Endothelial cell of umbilical vein (primary cell): ENCODE data around the gene SMS. TPM values are rescaled to one million over a fixed set of nuclear protein-coding genes. Genes with fewer than 3 reads are reported as not detected.

Experiments
- BruUV-seq: library from RNA; stranded (reverse); fragments of 400-500 nt; replicated peaks from 2 replicates; lab custom pipeline; 2021; lab: Mats Ljungman, UMichigan
- CTCF ChIA-PET: fragments of 300-600, 350-600 bp; sonication (Branson Sonifier 250); formaldehyde crosslinking; loops from one replicate; lab custom pipeline; 2021; ENCODE audit warnings: antibody characterized with exemption, inconsistent platforms; lab: Charles Lee
- POLR2A ChIA-PET: fragments of 300-600, 350-600 bp; sonication (Branson Sonifier 250); formaldehyde crosslinking; loops from one replicate; lab custom pipeline; 2021; ENCODE audit warnings: antibody characterized with exemption, inconsistent platforms; lab: Charles Lee
- DNase-seq: peaks from one replicate; pipeline ENCODE4 v3.0.0-alpha.2; 2011; ENCODE audit warnings: low read depth, low spot score
- FAIRE-seq: peaks from 2 replicates; lab custom pipeline; 2011; peaks lifted over from hg19 to GRCh38; lab: Jason Lieb, UNC
- H2AFZ ChIP-seq: 2 replicates; pipeline ENCODE4 v1.6.0; 2012; ENCODE audit warnings: low read depth, low read length, control low read depth, inconsistent platforms
- H3K27ac ChIP-seq: 2 replicates; pipeline ENCODE4 v1.5.1; 2011; ENCODE audit warnings: low read depth, mild to moderate bottlenecking, control low read depth, low read length, moderate library complexity; ENCODE audit not compliant: insufficient read depth
- H3K27me3 ChIP-seq, 2 experiments: 2 replicates each; pipeline versions ENCODE4 v1.6.0 to v1.6.1; 2011; ENCODE audit warnings: low read length in 2 of 2, mixed read lengths in 1 of 2; ENCODE audit not compliant: control insufficient read depth in 2 of 2, insufficient read depth in 2 of 2
- H3K36me3 ChIP-seq, 2 experiments: 2 replicates in 1 of 2; 3 replicates in 1 of 2; pipeline ENCODE4 v1.5.1; 2011; ENCODE audit warnings: low read length in 2 of 2, mild to moderate bottlenecking in 1 of 2, moderate library complexity in 1 of 2; ENCODE audit not compliant: control insufficient read depth in 2 of 2, insufficient read depth in 2 of 2; ENCODE audit errors: extremely low read depth in 1 of 2
- H3K4me1 ChIP-seq: 3 replicates; pipeline ENCODE4 v1.5.1; 2011; ENCODE audit warnings: mild to moderate bottlenecking, low read length; ENCODE audit not compliant: control insufficient read depth, insufficient read depth; ENCODE audit errors: extremely low read depth
- H3K4me2 ChIP-seq: 2 replicates; pipeline ENCODE4 v1.6.1; 2011; ENCODE audit warnings: low read length, control low read depth, mixed read lengths; ENCODE audit not compliant: insufficient read depth
- H3K4me3 ChIP-seq, 3 experiments: fragments of 200-600 bp in 1 of 3; sonication (generic), shearing (Covaris generic) in 1 of 3; replicated peaks in 1 of 3; 2 replicates each; pipeline ENCODE4 v1.5.1; 2011 to 2016; ENCODE audit warnings: control low read depth in 3 of 3, low read length in 3 of 3, mild to moderate bottlenecking in 2 of 3, inconsistent platforms in 1 of 3, low read depth in 1 of 3, moderate library complexity in 1 of 3; ENCODE audit not compliant: insufficient read depth in 1 of 3
- H3K79me2 ChIP-seq: 2 replicates; pipeline ENCODE4 v1.6.0; 2012; ENCODE audit warnings: low read length, inconsistent platforms; ENCODE audit not compliant: control insufficient read depth, insufficient read depth
- H3K9ac ChIP-seq: replicated peaks from 2 replicates; pipeline ENCODE3; 2011; ENCODE audit warnings: low read length, control low read depth; ENCODE audit not compliant: insufficient read depth; ENCODE audit errors: extremely low read depth
- H3K9me1 ChIP-seq: replicated peaks from 3 replicates; pipeline ENCODE4 v1.6.0; 2011; ENCODE audit warnings: mild to moderate bottlenecking, low read length; ENCODE audit not compliant: control insufficient read depth, insufficient read depth; ENCODE audit errors: extremely low read depth
- H3K9me3 ChIP-seq: replicated peaks from 2 replicates; pipeline ENCODE4 v1.5.1; 2012; ENCODE audit warnings: low read length, inconsistent platforms; ENCODE audit not compliant: control insufficient read depth, insufficient read depth
- H4K20me1 ChIP-seq: replicated peaks from 2 replicates; pipeline ENCODE3; 2011; ENCODE audit warnings: mild to moderate bottlenecking, low read length; ENCODE audit not compliant: control insufficient read depth, insufficient read depth; ENCODE audit errors: extremely low read depth
- EZH2 ChIP-seq: IDR thresholded peaks from 2 replicates; pipeline ENCODE4 v1.6.1; 2012; ENCODE audit warnings: borderline replicate concordance, low read depth, mild to moderate bottlenecking, moderate library complexity, low read length, inconsistent platforms; ENCODE audit not compliant: severe bottlenecking
- FOS ChIP-seq: IDR thresholded peaks from 2 replicates; pipeline ENCODE4 v1.6.1; 2011; ENCODE audit warnings: mild to moderate bottlenecking, low read length, moderate library complexity, borderline replicate concordance; ENCODE audit not compliant: insufficient read depth
- GATA2 ChIP-seq: IDR thresholded peaks from 2 replicates; pipeline ENCODE4 v1.7.0; 2011; ENCODE audit warnings: low read depth, mild to moderate bottlenecking, moderate library complexity, mixed read lengths, low read length; ENCODE audit not compliant: insufficient read length, insufficient read depth
- JUN ChIP-seq: IDR thresholded peaks from 2 replicates; pipeline ENCODE4 v1.6.1; 2011; ENCODE audit warnings: borderline replicate concordance, low read depth; ENCODE audit not compliant: insufficient read length, insufficient read depth
- MYC ChIP-seq: IDR thresholded peaks from one replicate; pipeline ENCODE4 v1.6.1; 2011; ENCODE audit warnings: mild to moderate bottlenecking, low read depth, low read length
- POLR2A ChIP-seq: IDR thresholded peaks from 2 replicates; pipeline ENCODE4 v1.6.1; 2012; ENCODE audit warnings: low read depth, mild to moderate bottlenecking, control low read depth, low read length
- POLR2AphosphoS5 ChIP-seq: IDR thresholded peaks from 2 replicates; pipeline ENCODE4 v1.6.1; 2012; ENCODE audit warnings: low read depth, mild to moderate bottlenecking, control low read depth, low read length, moderate library complexity; ENCODE audit not compliant: insufficient read depth
- dilution Hi-C: fragments of 300-500 bp; cut with MboI; formaldehyde crosslinking; loops from one replicate; pipeline ENCODE4 v1.15.0; 2019; ENCODE audit warnings: low sequenced_read_pairs; ENCODE audit not compliant: extremely low pct_ligation_motif_present
- intact Hi-C: fragments of 100-400 bp; cut with micrococcal nuclease; formaldehyde crosslinking; loops from one replicate; pipeline ENCODE4 v1.10.0; 2022
- polyA plus RNA-seq, 4 experiments: library from polyadenylated mRNA; depleted of rRNA in 3 of 4; stranded (reverse) in 3 of 4; unstranded in 1 of 4; fragments of >200 nt; gene quantifications; 2 replicates each; pipeline versions ENCODE4 v1.2.1 to v1.2.3, GENCODE V29; 2011 to 2012; ENCODE audit warnings: missing spikeins in 1 of 4
- total RNA-seq: library from RNA; stranded (reverse); gene quantifications from 2 replicates; pipeline ENCODE4 v1.2.3, GENCODE V29; 2021
- TF ChIP-seq, protein P1 (sequence below): IDR thresholded peaks from 2 replicates; pipeline ENCODE4 v1.6.1; 2011; ENCODE audit not compliant: insufficient read depth, insufficient read length
- TF ChIP-seq, protein P2 (sequence below), 2 donors: IDR thresholded peaks; 1 replicate in 1 of 2; 2 replicates in 1 of 2; pipeline ENCODE4 v1.5.1; 2011; ENCODE audit warnings: low read length in 2 of 2, mild to moderate bottlenecking in 2 of 2, moderate library complexity in 2 of 2, control low read depth in 1 of 2, inconsistent platforms in 1 of 2, low read depth in 1 of 2; ENCODE audit not compliant: insufficient read depth in 1 of 2; ENCODE audit errors: extremely low read depth in 1 of 2

The SMS gene
- total and polyA plus RNA-seq, 2 donors (not counting 3 experiments of a cell fraction or from before 2014, with no cell fraction given) = 57.1 to 173 TPM

DNA sequence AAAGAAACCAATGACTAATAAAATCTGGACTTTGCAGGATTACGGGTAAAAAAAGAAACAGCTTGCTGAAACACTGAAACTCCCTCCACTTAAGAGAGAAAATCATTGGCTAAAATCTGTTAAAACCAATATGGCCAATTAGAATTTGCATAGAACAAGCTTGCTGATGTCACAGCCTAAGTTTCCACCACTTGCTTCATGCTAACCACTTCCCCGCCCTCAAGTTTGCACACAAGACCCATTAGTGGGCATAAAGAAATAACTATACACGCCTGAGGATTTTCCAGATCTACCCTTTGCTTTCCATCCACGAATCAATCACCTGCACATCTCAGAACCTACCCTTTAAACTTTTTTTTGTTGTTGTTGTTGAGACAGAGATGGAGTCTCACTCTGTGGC, 48.9 kb downstream of the SMS start:
- Histone ChIP-seq H3K9me1 (no peaks in the 10 kb centered on the region), H3K27me3 (no peaks in the 10 kb centered on the region), H3K9me3 (no peaks in the 10 kb centered on the region), H3K4me2 (no peak overlapping the region), H3K27ac (no peak overlapping the region), H3K9ac (no peak overlapping the region), H3K4me1 (no peaks in the 10 kb centered on the region), H3K4me3 (no peak overlapping the region), H3K79me2 (no peaks in the 10 kb centered on the region), H2AFZ (no peak overlapping the region), H4K20me1 (no peaks in the 10 kb centered on the region), H3K36me3 (peaks cover 7 to 8% of the 10 kb centered on the region in 2 experiments)
- FAIRE-seq (no peak), DNase-seq (no peak)
- TF ChIP-seq GATA2 (no peak), POLR2A (no peak), JUN (no peak), MYC (no peak)
- TF ChIP-seq, protein P1, sequence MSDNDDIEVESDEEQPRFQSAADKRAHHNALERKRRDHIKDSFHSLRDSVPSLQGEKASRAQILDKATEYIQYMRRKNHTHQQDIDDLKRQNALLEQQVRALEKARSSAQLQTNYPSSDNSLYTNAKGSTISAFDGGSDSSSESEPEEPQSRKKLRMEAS = no peak
- no TSS peak for BruUV-seq
- ChIA-PET CTCF (no interaction called here), POLR2A (no interaction called here)
- dilution Hi-C loops = no loop called here
- intact Hi-C loops = loop anchor here (5.0 kb wide), 1 partner anchor 758 kb away; no protein-coding TSS in a partner anchor

DNA sequence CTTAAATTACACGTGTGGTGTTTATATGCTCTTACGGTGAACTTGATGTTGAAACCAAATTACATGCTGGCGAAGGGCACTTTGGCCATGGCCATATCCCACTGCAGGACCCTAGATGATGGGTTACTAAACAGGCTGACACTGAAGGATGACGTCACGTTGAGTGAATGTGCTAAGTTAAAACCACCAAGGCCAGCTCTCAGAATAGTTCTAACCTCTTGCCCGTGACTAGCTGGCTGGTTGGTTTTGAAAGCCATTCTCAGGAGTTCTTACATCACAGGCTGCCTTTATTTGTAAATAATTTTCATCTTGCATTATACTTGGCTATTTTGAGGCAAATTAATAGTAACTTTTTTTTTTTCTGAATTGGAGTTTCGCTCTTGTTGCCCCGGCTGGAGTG, 50.3 kb downstream of the SMS start:
- H3K79me2 ChIP-seq = no peaks in the 10 kb centered on the region
- H3K9me3 ChIP-seq = no peaks in the 10 kb centered on the region
- TF ChIP-seq POLR2AphosphoS5 (no peak), EZH2 (no peak), GATA2 (no peak), MYC (no peak), POLR2A (no peak), JUN (no peak), FOS (no peak)
- TF ChIP-seq, protein P2, sequence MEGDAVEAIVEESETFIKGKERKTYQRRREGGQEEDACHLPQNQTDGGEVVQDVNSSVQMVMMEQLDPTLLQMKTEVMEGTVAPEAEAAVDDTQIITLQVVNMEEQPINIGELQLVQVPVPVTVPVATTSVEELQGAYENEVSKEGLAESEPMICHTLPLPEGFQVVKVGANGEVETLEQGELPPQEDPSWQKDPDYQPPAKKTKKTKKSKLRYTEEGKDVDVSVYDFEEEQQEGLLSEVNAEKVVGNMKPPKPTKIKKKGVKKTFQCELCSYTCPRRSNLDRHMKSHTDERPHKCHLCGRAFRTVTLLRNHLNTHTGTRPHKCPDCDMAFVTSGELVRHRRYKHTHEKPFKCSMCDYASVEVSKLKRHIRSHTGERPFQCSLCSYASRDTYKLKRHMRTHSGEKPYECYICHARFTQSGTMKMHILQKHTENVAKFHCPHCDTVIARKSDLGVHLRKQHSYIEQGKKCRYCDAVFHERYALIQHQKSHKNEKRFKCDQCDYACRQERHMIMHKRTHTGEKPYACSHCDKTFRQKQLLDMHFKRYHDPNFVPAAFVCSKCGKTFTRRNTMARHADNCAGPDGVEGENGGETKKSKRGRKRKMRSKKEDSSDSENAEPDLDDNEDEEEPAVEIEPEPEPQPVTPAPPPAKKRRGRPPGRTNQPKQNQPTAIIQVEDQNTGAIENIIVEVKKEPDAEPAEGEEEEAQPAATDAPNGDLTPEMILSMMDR (IDR thresholded peaks at IDR 0.05; ENCODE audit: extremely low read depth in 1 of 2, insufficient read depth in 1 of 2, low read depth in 1 of 2, low read length in 2 of 2) = no peak
- TF ChIP-seq, protein P1 = no peak
- H3K4me1 ChIP-seq = no peaks in the 10 kb centered on the region
- BruUV-seq = no TSS peak
- intact Hi-C loops = no loop called here
- no peaks in the 10 kb centered on the region for H3K9me1 ChIP-seq
- DNase-seq (no peak), FAIRE-seq (no peak)
- ChIA-PET CTCF (no interaction called here), POLR2A (no interaction called here)
- H3K4me2 ChIP-seq = no peak overlapping the region
- H3K36me3 ChIP-seq = peaks cover 7 to 8% of the 10 kb centered on the region in 2 experiments
- no peak overlapping the region for H3K4me3 ChIP-seq
- dilution Hi-C loops = no loop called here
- H4K20me1 ChIP-seq = no peaks in the 10 kb centered on the region
- H3K27me3 ChIP-seq = no peaks in the 10 kb centered on the region
- H3K27ac ChIP-seq = no peak overlapping the region
- H3K9ac ChIP-seq = no peak overlapping the region
- no peak overlapping the region for H2AFZ ChIP-seq
